Epithelial cell of proximal tubule (primary cell): Measurements from ENCODE around the gene METAP1D. TPM values are rescaled to one million over a fixed set of nuclear protein-coding genes. Genes with fewer than 3 reads are reported as not detected.

Experiments
- DNase-seq: peaks from one replicate; pipeline ENCODE4 v3.0.0-alpha.2; 2011; ENCODE audit warnings: low read depth
- H3K4me3 ChIP-seq: 2 replicates; pipeline ENCODE4 v1.5.1; 2011; ENCODE audit warnings: low read depth, mild to moderate bottlenecking, low read length
- total RNA-seq: library from RNA; depleted of rRNA; stranded (reverse); fragments of >200 nt; gene quantifications from 2 replicates; pipeline ENCODE4 v1.2.3, GENCODE V29; 2015
- TF ChIP-seq, protein P1 (sequence below): conservative IDR thresholded peaks from 2 replicates; pipeline ENCODE4 v1.5.1; 2012; ENCODE audit warnings: low read depth, mild to moderate bottlenecking, low read length

METAP1D gene
- total RNA-seq, 1 donor from 2014 or later, result 5.5 TPM

DNA sequence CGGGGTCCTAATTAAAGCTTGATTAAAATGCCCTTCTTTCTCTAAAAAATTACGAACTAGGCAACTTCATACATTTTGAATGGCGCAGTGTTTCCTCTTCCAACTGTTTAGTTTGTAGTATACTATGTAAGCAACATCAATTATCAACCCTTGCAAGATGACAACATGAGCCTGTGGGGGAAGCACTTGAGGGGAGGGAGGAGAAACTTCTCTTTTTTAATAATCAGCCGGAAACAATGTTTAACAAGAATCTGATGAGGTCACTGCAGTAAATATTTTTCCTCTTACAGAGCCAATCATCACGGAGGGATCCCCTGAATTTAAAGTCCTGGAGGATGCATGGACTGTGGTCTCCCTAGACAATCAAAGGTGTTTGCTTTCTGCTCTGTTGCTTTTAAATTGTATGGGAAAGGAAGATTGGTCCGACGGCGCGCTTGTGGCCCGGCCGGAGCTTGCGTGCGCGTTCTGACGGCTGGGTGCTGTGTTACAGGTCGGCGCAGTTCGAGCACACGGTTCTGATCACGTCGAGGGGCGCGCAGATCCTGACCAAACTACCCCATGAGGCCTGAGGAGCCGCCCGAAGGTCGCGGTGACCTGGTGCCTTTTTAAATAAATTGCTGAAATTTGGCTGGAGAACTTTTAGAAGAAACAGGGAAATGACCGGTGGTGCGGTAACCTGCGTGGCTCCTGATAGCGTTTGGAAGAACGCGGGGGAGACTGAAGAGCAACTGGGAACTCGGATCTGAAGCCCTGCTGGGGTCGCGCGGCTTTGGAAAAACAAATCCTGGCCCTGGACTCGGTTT, 80.3 kb downstream of the METAP1D start:
- TF ChIP-seq, protein P1, sequence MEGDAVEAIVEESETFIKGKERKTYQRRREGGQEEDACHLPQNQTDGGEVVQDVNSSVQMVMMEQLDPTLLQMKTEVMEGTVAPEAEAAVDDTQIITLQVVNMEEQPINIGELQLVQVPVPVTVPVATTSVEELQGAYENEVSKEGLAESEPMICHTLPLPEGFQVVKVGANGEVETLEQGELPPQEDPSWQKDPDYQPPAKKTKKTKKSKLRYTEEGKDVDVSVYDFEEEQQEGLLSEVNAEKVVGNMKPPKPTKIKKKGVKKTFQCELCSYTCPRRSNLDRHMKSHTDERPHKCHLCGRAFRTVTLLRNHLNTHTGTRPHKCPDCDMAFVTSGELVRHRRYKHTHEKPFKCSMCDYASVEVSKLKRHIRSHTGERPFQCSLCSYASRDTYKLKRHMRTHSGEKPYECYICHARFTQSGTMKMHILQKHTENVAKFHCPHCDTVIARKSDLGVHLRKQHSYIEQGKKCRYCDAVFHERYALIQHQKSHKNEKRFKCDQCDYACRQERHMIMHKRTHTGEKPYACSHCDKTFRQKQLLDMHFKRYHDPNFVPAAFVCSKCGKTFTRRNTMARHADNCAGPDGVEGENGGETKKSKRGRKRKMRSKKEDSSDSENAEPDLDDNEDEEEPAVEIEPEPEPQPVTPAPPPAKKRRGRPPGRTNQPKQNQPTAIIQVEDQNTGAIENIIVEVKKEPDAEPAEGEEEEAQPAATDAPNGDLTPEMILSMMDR, result no peak
- no peak overlapping the region for H3K4me3 ChIP-seq

GRCh38 chr2:172080641-172081220, 81.0 kb downstream of the METAP1D start:
- no peak overlapping the region for H3K4me3 ChIP-seq
- TF ChIP-seq, protein P1, result no peak
- no peak for DNase-seq

More for the DNA sequence above, 80.3 kb downstream of the METAP1D start:
- no peak for DNase-seq

DNA sequence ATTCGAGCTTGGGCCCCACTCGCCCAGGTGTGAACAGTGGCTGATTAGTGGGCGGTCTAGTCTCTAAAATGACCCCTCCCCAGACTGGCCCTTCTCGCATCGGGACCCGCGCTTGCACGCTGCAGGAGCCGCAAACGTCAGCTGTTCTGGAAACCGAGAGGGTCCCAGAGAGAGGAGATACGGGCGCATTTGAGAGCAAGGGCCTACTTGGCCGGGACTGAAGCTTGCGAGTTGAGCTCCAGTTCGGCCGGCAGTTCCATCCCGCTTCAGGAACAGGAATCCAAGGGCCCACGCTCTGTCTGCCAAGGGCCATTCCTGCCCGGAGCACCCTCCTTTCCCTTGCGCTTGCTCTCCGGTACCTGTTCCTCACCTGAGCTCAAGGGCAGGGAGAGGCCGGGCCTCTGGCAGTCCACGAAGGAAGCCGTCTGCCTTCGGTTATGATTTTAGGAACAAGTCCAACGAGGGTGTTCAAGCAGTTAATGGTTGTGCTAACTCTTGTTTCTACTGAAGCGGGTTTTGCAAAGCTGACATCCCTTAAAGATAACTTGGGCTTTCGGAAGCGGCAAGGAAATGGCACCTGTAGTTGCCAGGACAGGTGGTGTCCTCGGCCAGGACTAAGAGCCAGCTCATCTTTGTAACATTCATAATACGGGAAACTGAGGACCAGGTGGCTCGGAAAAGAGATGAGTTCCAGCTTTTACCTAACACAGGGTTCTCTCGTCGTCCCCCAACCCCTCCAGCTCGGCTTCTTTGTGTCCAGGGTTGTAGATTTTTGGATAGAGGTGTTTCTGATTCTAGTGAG, 81.7 kb downstream of the METAP1D start:
- H3K4me3 ChIP-seq, result no peak overlapping the region
- no peak for DNase-seq
- TF ChIP-seq, protein P1, result no peak

DNA sequence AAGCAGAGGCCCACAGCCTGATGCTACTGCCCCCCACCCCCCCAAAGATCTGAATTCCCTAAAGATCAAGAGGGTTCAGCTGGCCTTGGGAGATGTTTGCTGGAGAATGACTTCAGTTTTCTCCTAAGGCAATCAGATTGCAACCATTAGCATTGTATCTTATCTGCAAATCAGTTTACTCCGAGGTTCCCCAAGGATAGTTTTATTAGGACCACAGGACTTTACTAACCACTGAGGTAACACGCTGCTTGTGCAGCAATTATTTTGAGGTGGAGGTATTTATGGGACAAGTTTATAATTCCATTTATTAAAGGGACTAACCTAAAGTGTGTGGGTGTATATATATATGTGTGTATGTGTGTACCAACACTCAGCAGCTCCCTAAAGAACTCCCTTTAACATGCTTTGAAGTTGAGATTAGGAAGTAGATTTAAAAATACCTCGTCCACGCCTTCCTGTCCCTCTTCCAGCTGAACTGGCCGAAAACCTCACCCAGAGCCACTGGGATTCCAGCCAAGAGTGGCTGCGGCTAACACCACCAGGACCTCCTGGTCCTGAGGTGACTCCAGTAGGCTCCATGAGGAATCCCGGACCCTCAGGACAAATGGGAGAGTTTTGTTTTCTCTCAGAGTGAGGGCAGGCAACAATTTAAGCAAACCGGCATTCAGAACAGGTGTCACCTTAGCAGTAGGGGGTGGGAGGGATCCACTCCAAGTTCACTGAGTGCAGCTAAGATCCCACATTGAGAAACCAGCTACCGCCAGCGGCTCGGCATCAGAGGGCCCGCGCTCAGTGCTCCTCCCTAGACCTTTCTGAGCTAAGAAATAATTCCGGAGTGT, 82.6 kb downstream of the METAP1D start:
- no peak for DNase-seq

GRCh38 chr2:172082944-172083627, 83.3 kb downstream of the METAP1D start:
- no peak for DNase-seq
- TF ChIP-seq, protein P1, result no peak
- H3K4me3 ChIP-seq, result no peak overlapping the region

More for the DNA sequence above, 82.6 kb downstream of the METAP1D start:
- no peak overlapping the region for H3K4me3 ChIP-seq
- TF ChIP-seq, protein P1, result no peak
